GM12873 (cell line): Measurements from ENCODE around the gene FAM161B.

Experiments
- TF ChIP-seq, protein P1 (sequence below): IDR thresholded peaks from 2 replicates; pipeline ENCODE4 v1.5.1; 2012; ENCODE audit warnings: low read depth, mild to moderate bottlenecking, moderate library complexity, low read length, control low read depth; ENCODE audit not compliant: insufficient read depth; ENCODE audit errors: missing control alignments

FAM161B gene

GRCh38 chr14:73903028-73903427, 46.9 kb downstream of the FAM161B start:
- TF ChIP-seq, protein P1, sequence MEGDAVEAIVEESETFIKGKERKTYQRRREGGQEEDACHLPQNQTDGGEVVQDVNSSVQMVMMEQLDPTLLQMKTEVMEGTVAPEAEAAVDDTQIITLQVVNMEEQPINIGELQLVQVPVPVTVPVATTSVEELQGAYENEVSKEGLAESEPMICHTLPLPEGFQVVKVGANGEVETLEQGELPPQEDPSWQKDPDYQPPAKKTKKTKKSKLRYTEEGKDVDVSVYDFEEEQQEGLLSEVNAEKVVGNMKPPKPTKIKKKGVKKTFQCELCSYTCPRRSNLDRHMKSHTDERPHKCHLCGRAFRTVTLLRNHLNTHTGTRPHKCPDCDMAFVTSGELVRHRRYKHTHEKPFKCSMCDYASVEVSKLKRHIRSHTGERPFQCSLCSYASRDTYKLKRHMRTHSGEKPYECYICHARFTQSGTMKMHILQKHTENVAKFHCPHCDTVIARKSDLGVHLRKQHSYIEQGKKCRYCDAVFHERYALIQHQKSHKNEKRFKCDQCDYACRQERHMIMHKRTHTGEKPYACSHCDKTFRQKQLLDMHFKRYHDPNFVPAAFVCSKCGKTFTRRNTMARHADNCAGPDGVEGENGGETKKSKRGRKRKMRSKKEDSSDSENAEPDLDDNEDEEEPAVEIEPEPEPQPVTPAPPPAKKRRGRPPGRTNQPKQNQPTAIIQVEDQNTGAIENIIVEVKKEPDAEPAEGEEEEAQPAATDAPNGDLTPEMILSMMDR: no peak

GRCh38 chr14:73896521-73896920, 53.4 kb downstream of the FAM161B start:
- TF ChIP-seq, protein P1: no peak

- TF ChIP-seq, protein P1: no peak
These were observed 54.0 kb downstream of the FAM161B start for GRCh38 chr14:73895939-73896338.

DNA sequence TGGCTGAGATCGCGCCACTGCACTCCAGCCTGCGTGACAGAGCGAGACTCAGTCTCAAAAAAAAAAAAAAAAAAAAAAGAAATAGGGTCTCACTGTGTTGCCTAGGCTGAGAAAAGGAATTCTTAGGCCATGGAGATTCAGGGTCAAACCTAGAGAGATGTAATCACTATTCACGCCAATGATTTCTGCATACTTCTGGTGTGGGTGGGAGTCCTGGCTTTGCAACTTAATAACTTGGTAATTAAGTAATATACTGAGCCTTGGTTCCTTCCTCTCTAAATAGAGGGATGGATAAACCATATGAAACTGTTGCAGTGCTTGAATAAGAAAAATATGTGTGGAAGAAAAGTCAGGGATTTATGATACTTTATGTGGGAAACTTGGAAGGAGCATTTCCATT, 60.5 kb downstream of the FAM161B start:
- TF ChIP-seq, protein P1: no peak

DNA sequence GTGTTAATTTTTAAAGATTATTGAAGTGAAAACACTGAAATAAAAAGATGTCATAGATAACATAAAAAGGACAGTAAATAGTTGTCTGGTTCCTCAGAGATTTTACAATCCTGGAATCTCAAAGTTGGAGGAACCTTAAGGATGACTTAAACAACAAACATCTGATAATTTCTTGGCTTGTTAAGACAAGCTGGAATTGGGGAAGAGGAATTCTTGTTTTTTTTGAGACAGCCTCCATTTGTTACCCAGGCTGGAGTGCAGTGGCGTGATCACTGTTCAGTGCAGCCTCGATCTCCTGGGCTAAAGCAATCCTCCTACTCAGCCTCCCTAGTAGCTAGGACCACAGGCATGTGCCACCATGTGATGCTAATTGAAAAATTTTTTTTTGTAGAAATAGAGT, 60.9 kb downstream of the FAM161B start:
- TF ChIP-seq, protein P1: no peak

DNA sequence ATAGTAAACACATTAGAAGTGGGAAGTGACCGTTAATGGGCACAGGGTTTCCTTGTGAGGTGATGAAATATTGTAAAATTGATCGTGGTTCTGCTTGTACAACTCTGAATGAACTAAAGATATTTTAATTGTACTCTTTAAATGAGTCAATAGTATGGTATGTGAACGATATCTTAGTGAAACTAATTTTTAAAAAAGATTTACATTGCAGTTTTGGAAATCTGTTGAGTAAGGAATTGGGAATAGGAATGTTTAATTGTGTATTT, 61.5 kb downstream of the FAM161B start:
- TF ChIP-seq, protein P1: no peak

DNA sequence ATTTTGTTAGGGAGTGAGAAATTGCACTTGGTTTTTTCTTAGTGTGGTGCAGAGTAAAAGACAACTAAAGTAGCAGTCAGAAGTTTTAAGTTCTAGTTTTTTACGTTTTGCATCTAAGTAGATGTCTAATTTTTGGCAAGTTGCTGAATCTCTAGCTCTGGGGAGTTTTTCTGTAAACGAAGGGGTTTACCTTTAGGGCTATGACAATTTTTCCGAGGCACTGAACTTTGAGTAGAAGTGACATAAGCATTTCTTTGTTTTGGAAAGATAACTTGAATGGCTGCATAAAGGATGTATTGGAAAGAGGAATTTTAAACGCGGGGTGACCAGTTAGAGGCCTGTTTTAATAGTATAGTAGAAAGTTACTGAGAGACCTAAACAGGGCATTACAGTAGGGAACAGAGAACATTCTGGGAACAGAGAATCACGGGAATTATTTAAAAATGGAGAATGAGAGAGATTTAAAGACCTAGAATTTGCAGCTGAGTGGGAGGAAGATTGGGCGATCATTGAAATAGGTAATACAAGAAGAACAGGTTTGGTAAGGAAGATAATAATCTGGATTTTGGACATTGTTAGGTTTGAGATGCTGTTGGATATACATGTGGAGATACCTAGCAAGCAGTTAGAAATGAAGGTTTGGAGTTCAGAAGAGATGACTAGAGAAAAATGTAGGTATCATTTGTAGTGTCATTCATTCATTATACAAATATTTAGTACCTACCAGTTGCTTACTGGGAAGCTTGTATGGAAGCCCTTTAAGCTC, 62.0 kb downstream of the FAM161B start:
- TF ChIP-seq, protein P1: no peak

GRCh38 chr14:73887318-73887616, 62.6 kb downstream of the FAM161B start:
- TF ChIP-seq, protein P1: no peak
